Measurements from ENCODE around the gene BSPRY. TPM values are rescaled to one million over a fixed set of nuclear protein-coding genes. Genes with fewer than 3 reads are reported as not detected.
A peak's percentile ranks its signal among the peaks of the same experiment; 100 is the strongest.

Gene BSPRY
- total and polyA plus RNA-seq, 2 of the 13 experiments (the other 11 are each of a cell fraction or from before 2014, with no cell fraction given): 0.09 to 0.26 TPM

DNA sequence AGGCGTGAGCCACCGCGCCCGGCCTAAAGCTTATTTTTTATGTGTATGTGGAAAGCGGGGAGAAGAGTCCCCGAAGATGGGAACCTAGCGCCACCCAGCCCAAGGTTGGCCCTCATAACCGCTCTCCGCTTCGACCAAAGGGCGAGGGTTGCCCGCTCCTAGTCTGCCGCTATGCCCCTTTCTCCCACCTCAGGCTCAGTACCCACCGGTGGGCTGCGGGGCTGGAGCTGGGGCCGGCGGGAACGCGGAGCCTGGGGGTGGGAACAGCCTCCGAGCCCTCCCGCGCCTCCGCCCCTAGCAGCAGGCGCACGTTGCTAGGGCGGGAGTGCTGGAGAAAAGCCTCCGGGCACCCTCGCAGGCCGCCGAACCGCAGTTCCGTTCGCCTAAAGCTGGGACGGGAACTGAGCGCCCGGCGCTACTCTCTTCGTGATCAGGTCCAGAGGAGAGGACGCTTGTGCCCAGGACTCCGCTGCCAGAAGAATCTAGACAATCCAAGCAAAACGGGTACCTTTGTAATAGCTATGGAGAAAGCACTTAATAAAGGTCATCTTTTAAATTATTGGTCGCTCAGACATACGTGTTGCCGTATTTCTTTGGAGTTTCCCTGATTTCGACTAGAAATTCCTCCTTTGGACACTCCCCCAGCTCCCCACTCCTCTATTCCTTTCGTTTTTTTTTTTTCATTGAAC lies 9.2 kb upstream of the BSPRY start, which contains the start of gene WDR31 (continued):
- TF ChIP-seq TOE1 (CRISPR knock-in tag; IDR thresholded peaks at IDR 0.05) (0 out of 2 replicates have a peak, but pooled peaks have one; percentile 44), YY1 (IDR thresholded peaks at IDR 0.05; ENCODE audit: insufficient read depth, insufficient replicate concordance, low read depth, low read length) (peak; percentile 77), XBP1 (CRISPR knock-in tag; IDR thresholded peaks at IDR 0.05) (peak; percentile 14; the same call in 1 of the 2 replicates), GFI1 (CRISPR knock-in tag; IDR thresholded peaks at IDR 0.05; ENCODE audit: borderline replicate concordance) (peak; percentile 81), KDM3A (CRISPR knock-in tag; IDR thresholded peaks at IDR 0.05; ENCODE audit: low read depth) (peak; percentile 94), ZNF839 (CRISPR knock-in tag; IDR thresholded peaks at IDR 0.05; ENCODE audit: borderline replicate concordance) (no peak), MXI1 (IDR thresholded peaks at IDR 0.05; ENCODE audit: borderline replicate concordance, low read depth, low read length) (peak; percentile 95; the same call in 2 of the 3 replicates), ZNF572 (CRISPR knock-in tag; IDR thresholded peaks at IDR 0.05) (no peak), ZNF672 (CRISPR knock-in tag; IDR thresholded peaks at IDR 0.05) (no peak; the same call in 1 of the 2 replicates), IRF2 (CRISPR knock-in tag; IDR thresholded peaks at IDR 0.05) (peak; percentile 97), HCFC1 (IDR thresholded peaks at IDR 0.05; ENCODE audit: low read depth, low read length) (peak; percentile 77), ZBTB34 (CRISPR knock-in tag; IDR thresholded peaks at IDR 0.05) (peak; percentile 44; the same call in 1 of the 2 replicates), IKZF4 (CRISPR knock-in tag; IDR thresholded peaks at IDR 0.05; ENCODE audit: borderline replicate concordance, low read depth, not compliant biosample characterization) (peak; percentile 67), PRPF4 (IDR thresholded peaks at IDR 0.05; ENCODE audit: low read depth, low read length, poor library complexity, severe bottlenecking) (no peak), ZNF256 (CRISPR knock-in tag; conservative IDR thresholded peaks at IDR 0.05) (0 out of 2 replicates have a peak, but pooled peaks have one; percentile 17), NFKBIZ (CRISPR knock-in tag; IDR thresholded peaks at IDR 0.05) (no peak; the same call in 1 of the 2 replicates)
- TF ChIP-seq, protein P1, sequence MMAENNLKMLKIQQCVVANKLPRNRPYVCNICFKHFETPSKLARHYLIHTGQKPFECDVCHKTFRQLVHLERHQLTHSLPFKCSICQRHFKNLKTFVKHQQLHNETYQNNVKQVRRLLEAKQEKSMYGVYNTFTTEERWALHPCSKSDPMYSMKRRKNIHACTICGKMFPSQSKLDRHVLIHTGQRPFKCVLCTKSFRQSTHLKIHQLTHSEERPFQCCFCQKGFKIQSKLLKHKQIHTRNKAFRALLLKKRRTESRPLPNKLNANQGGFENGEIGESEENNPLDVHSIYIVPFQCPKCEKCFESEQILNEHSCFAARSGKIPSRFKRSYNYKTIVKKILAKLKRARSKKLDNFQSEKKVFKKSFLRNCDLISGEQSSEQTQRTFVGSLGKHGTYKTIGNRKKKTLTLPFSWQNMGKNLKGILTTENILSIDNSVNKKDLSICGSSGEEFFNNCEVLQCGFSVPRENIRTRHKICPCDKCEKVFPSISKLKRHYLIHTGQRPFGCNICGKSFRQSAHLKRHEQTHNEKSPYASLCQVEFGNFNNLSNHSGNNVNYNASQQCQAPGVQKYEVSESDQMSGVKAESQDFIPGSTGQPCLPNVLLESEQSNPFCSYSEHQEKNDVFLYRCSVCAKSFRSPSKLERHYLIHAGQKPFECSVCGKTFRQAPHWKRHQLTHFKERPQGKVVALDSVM (CRISPR knock-in tag; IDR thresholded peaks at IDR 0.05): peak; percentile 73
- TF ChIP-seq, protein P2, sequence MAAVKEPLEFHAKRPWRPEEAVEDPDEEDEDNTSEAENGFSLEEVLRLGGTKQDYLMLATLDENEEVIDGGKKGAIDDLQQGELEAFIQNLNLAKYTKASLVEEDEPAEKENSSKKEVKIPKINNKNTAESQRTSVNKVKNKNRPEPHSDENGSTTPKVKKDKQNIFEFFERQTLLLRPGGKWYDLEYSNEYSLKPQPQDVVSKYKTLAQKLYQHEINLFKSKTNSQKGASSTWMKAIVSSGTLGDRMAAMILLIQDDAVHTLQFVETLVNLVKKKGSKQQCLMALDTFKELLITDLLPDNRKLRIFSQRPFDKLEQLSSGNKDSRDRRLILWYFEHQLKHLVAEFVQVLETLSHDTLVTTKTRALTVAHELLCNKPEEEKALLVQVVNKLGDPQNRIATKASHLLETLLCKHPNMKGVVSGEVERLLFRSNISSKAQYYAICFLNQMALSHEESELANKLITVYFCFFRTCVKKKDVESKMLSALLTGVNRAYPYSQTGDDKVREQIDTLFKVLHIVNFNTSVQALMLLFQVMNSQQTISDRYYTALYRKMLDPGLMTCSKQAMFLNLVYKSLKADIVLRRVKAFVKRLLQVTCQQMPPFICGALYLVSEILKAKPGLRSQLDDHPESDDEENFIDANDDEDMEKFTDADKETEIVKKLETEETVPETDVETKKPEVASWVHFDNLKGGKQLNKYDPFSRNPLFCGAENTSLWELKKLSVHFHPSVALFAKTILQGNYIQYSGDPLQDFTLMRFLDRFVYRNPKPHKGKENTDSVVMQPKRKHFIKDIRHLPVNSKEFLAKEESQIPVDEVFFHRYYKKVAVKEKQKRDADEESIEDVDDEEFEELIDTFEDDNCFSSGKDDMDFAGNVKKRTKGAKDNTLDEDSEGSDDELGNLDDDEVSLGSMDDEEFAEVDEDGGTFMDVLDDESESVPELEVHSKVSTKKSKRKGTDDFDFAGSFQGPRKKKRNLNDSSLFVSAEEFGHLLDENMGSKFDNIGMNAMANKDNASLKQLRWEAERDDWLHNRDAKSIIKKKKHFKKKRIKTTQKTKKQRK (IDR thresholded peaks at IDR 0.05; ENCODE audit: low read length): no peak
- TF ChIP-seq, protein P3, sequence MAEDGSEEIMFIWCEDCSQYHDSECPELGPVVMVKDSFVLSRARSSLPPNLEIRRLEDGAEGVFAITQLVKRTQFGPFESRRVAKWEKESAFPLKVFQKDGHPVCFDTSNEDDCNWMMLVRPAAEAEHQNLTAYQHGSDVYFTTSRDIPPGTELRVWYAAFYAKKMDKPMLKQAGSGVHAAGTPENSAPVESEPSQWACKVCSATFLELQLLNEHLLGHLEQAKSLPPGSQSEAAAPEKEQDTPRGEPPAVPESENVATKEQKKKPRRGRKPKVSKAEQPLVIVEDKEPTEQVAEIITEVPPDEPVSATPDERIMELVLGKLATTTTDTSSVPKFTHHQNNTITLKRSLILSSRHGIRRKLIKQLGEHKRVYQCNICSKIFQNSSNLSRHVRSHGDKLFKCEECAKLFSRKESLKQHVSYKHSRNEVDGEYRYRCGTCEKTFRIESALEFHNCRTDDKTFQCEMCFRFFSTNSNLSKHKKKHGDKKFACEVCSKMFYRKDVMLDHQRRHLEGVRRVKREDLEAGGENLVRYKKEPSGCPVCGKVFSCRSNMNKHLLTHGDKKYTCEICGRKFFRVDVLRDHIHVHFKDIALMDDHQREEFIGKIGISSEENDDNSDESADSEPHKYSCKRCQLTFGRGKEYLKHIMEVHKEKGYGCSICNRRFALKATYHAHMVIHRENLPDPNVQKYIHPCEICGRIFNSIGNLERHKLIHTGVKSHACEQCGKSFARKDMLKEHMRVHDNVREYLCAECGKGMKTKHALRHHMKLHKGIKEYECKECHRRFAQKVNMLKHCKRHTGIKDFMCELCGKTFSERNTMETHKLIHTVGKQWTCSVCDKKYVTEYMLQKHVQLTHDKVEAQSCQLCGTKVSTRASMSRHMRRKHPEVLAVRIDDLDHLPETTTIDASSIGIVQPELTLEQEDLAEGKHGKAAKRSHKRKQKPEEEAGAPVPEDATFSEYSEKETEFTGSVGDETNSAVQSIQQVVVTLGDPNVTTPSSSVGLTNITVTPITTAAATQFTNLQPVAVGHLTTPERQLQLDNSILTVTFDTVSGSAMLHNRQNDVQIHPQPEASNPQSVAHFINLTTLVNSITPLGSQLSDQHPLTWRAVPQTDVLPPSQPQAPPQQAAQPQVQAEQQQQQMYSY (CRISPR knock-in tag; IDR thresholded peaks at IDR 0.05): peak; percentile 55; the same call in 1 of the 2 replicates
